Transverse colon (tissue), 3 donors: ENCODE data around the gene HPS3.

Experiments used
- POLR2A ChIP-seq: fragments of 450-650 bp; IDR thresholded peaks from one replicate; pipeline ENCODE4 v1.6.1; 2016; ENCODE audit warnings: antibody characterized with exemption, mild to moderate bottlenecking, moderate library complexity
- POLR2AphosphoS5 ChIP-seq, 3 donors: sonication (generic); formaldehyde crosslinking; IDR thresholded peaks; one replicate each; pipeline ENCODE4 v1.6.1; 2016; ENCODE audit warnings: antibody characterized with exemption in 3 of 3

DNA sequence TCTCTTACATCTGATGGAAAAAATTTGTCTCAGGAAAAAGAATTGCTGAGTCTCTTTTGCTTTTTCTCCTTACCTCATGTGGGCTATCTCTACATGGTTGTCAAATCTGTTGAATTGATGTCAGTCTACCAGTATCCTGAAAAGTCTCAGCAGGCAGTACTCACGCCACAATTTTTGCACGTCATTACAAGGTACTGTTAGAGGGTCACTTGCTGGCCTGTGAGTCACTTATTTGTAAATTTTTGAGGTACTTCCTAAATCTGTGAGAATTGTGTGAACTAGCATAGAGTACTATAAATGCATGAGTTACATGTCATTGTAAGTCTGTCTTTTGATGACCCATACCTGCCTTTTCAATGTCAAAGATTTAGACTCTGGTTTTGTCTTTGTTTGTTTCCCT is 15.9 kb downstream of the HPS3 start:
- TF ChIP-seq POLR2A (no peak), POLR2AphosphoS5 (IDR thresholded peaks at IDR 0.05) (no peak)
